GM21447 (cell line): ENCODE data around the gene DHRSX.
"Not testable (repeated sequence)": the region's sequence is repeated elsewhere in the genome, so short reads cannot be mapped to it uniquely, and the experiment has no call there.

Experiments
- ATAC-seq: cut with Tn5 transposase; IDR thresholded peaks from one replicate; pipeline ENCODE4 v1.9.1; 2021; ENCODE audit not compliant: unreplicated experiment

Gene DHRSX

GRCh38 chrX:2401201-2401589, 99.6 kb downstream of the DHRSX start:
- no peak for ATAC-seq

GRCh38 chrX:2398064-2398656, 102.6 kb downstream of the DHRSX start:
- ATAC-seq, result no peak

- no peak for ATAC-seq
These were observed 103.3 kb downstream of the DHRSX start for GRCh38 chrX:2397229-2398063.

DNA sequence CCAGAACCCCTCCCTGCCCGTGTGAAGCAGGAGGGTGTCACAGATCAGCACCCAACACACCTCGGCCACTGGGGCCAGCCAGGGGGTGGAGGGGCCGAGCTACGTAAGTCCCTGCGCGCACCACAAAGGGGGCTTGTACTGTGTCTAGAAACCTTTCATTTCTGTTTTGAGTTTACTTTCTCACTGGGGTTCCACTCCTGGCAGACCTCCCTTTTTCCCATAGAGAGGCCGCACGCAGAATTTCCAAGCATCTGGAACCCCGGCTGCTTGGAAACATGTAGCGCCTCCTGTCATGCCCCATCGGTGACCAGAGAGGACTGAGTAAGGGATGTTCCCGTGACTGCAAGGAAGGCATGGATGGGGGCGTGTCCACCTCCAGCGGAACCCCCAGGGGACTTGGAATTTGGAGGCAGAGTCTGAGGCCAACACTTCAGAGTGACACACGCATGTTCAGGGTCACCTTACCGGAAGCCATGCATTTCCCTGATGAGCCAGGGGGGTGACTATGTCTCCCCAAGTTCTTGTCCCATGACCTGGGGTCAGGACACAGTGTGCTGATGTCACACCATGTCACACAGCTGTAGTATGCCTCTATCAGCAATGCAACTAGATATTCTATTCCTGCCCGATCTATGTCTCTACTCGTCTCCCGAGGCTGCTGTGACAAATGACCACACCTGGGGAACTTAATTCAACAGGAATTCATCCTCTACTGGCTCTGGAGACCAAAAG, 105.3 kb downstream of the DHRSX start:
- ATAC-seq, result no peak

DNA sequence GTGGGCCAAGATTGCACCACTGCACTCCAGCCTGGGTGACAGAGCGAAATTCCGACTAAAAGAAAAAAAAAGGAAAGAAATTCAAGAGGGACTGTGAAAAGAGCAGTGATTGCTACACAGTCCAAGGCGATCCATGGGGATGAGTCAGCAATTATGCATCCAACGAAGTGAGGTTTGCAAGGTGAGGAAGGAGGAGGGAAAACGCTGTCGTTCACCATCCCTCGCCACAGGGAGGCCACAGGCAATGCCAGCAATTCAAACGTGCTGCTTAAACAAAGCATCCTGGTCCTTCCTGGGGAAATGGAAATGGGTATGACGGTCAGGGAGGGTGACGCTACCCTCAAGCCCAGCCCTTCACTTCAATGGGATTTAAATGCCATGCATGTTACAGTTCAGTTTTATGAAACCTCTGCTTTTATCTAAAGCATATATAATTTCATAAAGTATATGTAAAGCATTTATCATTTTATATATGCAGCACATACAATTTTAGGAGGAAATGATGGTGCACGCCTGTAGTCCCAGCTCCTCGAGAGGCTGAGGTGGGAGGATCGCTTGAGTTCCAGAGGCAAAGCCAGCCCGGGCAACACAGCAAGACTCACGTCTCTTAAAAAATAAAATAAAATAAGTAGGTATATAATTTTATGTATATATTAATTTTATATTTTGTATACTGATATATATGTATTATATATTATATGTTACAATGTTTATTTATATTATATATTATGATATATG, 108.7 kb downstream of the DHRSX start:
- no peak for ATAC-seq

DNA sequence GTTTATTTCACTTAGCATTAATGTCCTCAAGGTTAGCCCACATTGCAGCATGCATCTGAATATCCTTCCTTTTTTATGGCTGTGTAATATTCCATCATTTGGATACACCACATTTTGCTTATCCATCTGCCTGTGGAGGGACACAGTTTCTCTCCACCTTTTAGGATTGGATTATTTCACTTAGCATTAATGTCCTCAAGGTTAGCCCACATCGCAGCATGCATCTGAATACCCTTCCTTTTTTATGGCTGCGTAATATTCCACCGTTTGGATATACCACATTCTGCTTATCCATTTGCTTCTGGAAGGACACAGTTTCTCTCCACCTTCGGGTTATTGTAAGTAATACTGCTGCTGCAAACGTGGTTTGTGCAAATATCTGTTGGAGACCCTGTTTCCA, 110.0 kb downstream of the DHRSX start:
- ATAC-seq, result no peak

DNA sequence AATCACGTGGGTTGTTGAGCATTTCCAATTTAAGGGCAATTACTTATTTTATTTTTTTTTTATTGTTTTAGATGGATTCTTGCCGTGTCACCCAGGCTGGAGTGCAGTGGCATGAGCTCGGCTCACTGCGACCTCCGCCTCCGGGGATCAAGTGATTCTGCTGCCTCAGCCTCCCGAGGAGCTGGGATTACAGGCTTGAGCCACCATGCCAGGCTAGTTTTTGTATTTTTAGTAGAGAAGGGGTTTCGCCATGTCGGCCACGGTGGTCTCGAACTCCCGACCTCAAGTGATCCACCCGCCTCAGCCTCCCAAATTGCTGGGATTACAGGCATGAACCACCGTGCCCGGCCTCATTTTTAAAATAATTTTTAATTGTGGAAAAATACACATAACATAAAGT, 111.0 kb downstream of the DHRSX start:
- ATAC-seq, result not testable (repeated sequence)

GRCh38 chrX:2389324-2389723, 111.5 kb downstream of the DHRSX start:
- no peak for ATAC-seq

DNA sequence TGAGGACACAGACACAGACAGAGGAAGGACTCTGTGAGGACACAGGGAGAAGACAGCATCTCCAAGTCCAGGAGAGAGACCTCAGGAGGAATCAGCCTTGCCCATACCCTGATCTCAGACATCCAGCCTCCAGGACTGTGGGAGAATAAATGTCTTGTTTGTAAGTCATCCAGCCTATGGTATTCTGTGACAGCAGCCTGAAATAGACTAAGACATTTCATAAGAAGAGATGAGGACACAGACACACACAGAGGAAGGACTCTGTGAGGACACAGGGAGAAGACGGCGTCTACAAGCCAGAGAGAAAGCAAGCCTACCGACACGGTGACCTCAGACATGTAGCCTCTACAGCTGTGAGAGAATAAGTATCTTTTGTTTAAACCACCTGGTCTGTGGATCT, 112.1 kb downstream of the DHRSX start:
- no peak for ATAC-seq

- ATAC-seq, result no peak
These were observed 113.0 kb downstream of the DHRSX start for GRCh38 chrX:2387614-2388239.

GRCh38 chrX:2385224-2385623, 115.6 kb downstream of the DHRSX start:
- ATAC-seq, result no peak

DNA sequence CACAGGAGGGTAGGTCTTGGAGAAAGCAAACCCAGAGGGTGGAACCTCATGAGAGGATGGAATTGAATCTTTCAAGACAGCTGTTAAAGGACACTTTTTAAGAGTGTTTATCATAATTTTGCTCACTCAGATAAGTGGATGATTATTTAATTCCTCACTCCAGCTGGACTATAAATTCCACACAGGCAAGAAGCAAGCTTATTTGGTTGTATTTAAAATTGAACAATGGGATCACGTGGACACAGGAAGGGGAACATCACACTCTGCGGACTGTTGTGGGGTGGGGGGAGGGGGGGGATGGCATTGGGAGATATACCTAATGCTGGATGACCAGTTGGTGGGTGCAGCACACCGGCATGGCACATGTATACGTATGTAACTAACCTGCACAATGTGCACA, 116.3 kb downstream of the DHRSX start:
- ATAC-seq, result no peak

GRCh38 chrX:2383735-2384134, 117.0 kb downstream of the DHRSX start:
- no peak for ATAC-seq

DNA sequence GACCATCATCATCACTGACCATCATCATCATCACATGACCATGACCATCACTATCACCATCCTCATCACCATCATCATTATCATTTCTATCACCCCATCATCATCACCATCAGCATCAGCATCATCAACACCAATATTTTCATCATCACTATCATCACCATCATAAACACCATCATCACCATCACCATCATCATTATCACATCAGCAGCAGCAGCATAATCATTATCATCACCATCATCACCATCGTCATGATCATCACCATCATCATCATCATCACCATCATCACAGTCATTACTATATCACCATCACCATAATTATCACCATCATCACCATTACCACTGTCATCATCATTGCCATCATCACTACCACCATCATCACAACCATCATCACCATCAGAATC, 117.6 kb downstream of the DHRSX start:
- ATAC-seq, result no peak

DNA sequence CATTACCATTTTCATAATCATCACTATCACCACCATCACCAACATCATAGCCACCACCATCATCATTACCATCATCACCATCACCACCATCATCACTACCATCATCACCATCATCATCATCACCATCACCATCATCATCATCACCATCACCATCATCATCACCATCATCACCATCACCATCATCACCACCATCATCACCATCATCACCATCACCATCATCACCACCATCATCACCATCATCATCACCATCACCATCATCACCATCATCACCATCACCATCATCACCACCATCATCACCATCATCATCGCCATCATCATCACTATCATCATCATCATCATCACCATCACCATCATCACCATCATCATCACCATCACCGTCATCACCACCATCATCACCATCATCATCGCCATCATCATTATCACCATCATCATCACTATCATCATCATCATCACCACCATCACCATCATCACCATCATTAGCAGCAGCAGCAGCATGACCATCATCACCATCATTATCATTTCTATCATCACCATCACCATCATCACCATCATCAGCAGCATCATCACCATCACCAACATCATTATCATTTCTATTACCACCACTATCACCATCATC, 118.2 kb downstream of the DHRSX start:
- ATAC-seq, result not testable (repeated sequence)

DNA sequence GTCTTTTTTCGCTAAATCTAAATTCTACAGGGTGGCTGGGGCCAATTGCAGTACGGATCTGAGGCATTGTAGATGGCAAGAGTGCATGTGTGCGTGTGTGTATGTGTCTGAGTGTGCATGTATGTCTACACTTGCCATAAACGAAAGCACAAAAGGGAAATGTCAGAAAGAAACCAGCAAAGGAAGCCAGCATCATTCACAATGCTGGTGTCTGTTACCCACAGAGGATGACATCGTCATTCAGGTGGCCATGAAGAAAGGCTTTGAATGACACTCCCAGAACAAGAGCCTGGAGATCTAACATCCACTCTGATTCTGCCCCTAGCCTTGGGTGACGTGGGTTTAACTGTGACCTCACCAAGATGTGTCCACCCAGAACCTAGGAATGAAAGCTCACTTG, 124.6 kb downstream of the DHRSX start:
- no peak for ATAC-seq

DNA sequence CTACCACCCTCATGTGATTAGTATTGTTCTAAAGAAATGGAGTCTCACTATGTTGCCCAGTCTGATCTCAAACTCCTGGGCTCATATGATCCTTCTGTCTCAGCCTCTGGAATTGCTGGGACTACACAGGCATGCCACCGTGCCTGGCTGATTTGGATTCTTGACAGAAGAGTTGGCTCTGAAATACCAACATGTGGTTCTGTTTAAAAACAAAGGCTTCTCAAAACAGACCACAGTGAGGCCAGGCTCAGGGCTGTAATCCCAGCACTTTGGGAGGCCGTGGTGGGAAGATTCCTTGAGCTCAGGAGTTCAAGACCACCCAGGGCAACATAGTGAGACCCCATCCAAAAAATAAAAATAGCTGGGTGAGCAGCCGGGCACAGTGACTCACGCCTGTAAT, 126.7 kb downstream of the DHRSX start:
- ATAC-seq, result no peak

DNA sequence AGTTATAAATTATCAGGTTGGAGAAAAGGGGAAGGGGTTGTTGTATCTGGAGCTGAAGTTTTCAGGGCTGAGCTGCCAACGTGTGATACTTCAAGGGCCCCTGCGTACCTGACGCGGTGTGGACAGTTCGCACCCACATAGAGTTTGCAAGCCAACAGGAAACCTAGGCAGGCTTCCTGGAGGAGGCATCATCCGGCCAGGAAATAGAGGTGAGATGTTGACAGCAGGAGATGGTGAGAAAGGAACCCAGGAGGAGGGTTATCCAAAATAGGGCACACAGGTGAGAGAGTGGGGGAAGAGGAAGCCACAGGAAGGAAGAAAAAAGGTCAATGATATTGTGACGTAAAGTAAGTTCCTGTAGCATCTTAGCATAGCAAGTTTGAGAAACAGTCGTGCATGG, 127.2 kb downstream of the DHRSX start:
- ATAC-seq, result no peak

DNA sequence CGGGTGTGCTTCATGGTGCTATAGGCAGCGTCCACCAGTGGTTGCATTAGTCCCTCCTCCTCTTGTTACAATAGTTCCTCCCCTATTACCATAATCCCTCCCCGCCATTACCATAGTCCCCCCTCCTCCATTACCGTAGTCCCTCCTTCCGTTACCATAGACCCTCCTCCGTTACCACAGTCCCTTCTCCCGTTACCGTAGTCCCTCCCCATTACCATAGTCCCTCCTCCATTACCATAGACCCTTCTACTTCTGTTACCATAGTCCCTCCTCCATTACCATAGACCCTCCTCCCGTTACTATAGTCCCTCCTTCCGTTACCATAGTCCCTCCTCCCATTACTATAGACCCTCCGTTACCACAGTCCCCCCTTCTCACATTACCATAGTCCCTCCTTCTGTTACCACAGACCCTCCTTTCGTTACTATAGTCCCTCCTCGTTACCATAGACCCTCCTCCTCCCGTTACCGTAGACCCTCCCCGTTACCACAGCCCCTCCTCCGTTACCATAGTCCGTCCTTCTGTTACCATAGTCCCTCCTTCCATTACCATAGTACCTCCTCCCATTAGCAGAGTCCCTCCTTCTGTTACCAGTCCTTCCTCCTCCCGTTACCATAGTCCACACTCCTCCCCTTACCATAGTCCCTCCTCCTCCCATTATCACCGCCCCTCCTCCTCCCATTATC, 129.6 kb downstream of the DHRSX start:
- ATAC-seq, result no peak

DNA sequence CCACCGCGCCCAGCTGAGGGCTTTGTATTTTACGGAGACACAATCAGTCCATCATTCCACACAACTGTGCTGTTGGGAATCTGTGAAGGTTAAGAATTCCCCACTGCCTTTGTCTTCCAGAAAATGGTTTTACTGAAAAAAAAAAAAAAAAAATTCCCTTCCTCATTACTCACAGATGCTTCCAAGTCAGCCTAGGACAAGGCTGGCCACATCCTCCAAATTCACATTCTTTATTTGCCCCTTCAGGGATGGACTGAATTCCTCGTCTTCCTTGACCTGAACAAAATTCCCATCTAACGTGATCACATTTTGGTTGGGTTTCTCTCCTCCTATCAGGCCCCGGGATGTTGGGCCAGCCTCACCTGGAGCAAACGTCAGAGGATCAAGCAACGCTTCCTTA, 130.3 kb downstream of the DHRSX start:
- ATAC-seq, result no peak
